ENCODE measurements around the gene KRT15. TPM values are rescaled to one million over a fixed set of nuclear protein-coding genes. Genes with fewer than 3 reads are reported as not detected.

Gene KRT15
- total and polyA plus RNA-seq, 9 of the 15 experiments (the other 6 are each of a cell fraction or from before 2014, with no cell fraction given) = 0.28 to 4.4 (median 0.56) TPM

DNA sequence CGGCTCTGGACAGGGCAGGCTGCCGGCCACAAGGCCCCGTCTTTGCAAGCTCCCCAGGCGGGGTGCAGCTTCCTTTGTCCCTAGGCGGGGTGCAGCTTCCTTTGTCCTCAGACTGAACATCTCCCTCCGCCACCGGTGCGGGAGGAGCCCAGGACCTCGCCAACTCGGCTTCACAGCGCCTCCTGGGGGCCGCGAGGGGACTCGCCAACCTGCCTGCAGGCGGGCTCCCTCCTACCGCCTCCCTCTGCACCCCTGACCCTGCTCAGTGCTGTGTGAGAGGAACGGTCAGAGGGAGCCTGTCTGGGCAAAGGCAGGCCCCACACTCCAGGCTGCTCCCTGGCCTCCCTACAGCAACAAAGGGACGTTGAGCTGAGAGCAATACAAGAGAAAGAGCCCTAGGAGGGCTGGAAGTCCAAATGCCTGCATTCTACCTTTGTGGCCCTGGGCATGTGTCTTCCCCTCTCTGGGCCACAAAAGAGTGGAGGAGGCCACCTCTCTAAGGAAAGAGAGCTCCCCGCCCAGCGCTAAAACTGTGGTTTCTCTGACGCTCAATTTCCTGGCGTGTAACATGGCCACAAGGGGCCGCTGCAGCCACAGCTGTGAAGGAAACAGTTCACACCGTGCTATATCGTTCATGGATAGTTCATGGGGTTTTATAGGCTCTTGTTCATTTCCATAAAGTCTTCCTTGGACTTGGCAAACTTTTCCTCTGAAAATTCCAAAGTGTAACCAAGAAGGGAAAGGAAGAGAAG lies 30.3 kb upstream of the KRT15 start (continued):
- TF ChIP-seq ETS1 (conservative IDR thresholded peaks at IDR 0.05; ENCODE audit: control insufficient read depth, low read depth, low read length) (no peak; the same call in 1 of the 2 replicates), MBD2 (IDR thresholded peaks at IDR 0.05; ENCODE audit: borderline replicate concordance, low read depth) (no peak), CXXC5 (CRISPR knock-in tag; IDR thresholded peaks at IDR 0.05) (peak; percentile 47; the same call in 1 of the 2 replicates), SMARCA4 (IDR thresholded peaks at IDR 0.05) (no peak), CC2D1A (IDR thresholded peaks at IDR 0.05) (peak; percentile 57; the same call in 1 of the 2 replicates), ZNF277 (CRISPR knock-in tag; IDR thresholded peaks at IDR 0.05; ENCODE audit: borderline replicate concordance) (no peak), RBFOX2 (IDR thresholded peaks at IDR 0.05; ENCODE audit: low read depth, low read length) (no peak), XRCC4 (IDR thresholded peaks at IDR 0.05; ENCODE audit: extremely low read depth, insufficient read depth, insufficient read length) (no peak), EWSR1 (IDR thresholded peaks at IDR 0.05; ENCODE audit: borderline replicate concordance, low read depth, partially characterized antibody) (no peak), ZNF77 (CRISPR knock-in tag; IDR thresholded peaks at IDR 0.05) (no peak), YBX1 (IDR thresholded peaks at IDR 0.05) (no peak), ESRRB (CRISPR knock-in tag; IDR thresholded peaks at IDR 0.05; ENCODE audit: borderline replicate concordance) (no peak), ZFP30 (CRISPR knock-in tag; IDR thresholded peaks at IDR 0.05; ENCODE audit: borderline replicate concordance) (no peak), ZNF707 (CRISPR knock-in tag; conservative IDR thresholded peaks at IDR 0.05) (no peak), E2F1 (CRISPR knock-in tag; IDR thresholded peaks at IDR 0.05) (no peak), ARID2 (IDR thresholded peaks at IDR 0.05) (peak; percentile 59; the same call in 1 of the 2 replicates), TAL1 (IDR thresholded peaks at IDR 0.05) (no peak)
- TF ChIP-seq, protein P1, sequence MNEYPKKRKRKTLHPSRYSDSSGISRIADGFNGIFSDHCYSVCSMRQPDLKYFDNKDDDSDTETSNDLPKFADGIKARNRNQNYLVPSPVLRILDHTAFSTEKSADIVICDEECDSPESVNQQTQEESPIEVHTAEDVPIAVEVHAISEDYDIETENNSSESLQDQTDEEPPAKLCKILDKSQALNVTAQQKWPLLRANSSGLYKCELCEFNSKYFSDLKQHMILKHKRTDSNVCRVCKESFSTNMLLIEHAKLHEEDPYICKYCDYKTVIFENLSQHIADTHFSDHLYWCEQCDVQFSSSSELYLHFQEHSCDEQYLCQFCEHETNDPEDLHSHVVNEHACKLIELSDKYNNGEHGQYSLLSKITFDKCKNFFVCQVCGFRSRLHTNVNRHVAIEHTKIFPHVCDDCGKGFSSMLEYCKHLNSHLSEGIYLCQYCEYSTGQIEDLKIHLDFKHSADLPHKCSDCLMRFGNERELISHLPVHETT (CRISPR knock-in tag; conservative IDR thresholded peaks at IDR 0.05 in 1 of 2, IDR thresholded peaks at IDR 0.05 in 1 of 2) = no peak
- TF ChIP-seq, protein P2, sequence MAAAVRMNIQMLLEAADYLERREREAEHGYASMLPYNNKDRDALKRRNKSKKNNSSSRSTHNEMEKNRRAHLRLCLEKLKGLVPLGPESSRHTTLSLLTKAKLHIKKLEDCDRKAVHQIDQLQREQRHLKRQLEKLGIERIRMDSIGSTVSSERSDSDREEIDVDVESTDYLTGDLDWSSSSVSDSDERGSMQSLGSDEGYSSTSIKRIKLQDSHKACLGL (CRISPR knock-in tag; IDR thresholded peaks at IDR 0.05; ENCODE audit: borderline replicate concordance, poor library complexity, severe bottlenecking) = no peak
